NCI-H128 (cell line): ENCODE data around the gene GCNT3.

Source experiments
- DNase-seq: peaks from one replicate; lab custom pipeline; 2025; ENCODE audit not compliant: unreplicated experiment; lab: John Stamatoyannopoulos, UW

The GCNT3 gene

GRCh38 chr15:59611276-59612260 is at the start of gene GCNT3:
TSS of gene GCNT3 (plus strand) at chr15:59611783. CDS start at chr15:59618239, 6,456 bp downstream.
- no peak for DNase-seq

- no peak for DNase-seq
Observed at GRCh38 chr15:59562448-59563186, 49.0 kb upstream of the GCNT3 start.

- DNase-seq, result no peak
Observed at GRCh38 chr15:59565299-59565698, 46.3 kb upstream of the GCNT3 start.

GRCh38 chr15:59567324-59567723 is 44.3 kb upstream of the GCNT3 start:
- DNase-seq, result no peak

- DNase-seq, result no peak
Observed at GRCh38 chr15:59569477-59569876, 42.1 kb upstream of the GCNT3 start.

GRCh38 chr15:59570315-59570714 is 41.3 kb upstream of the GCNT3 start:
- DNase-seq, result no peak

- no peak for DNase-seq
Observed at GRCh38 chr15:59571606-59572005, 40.0 kb upstream of the GCNT3 start.

GRCh38 chr15:59583088-59583487 is 28.5 kb upstream of the GCNT3 start:
- DNase-seq, result no peak

GRCh38 chr15:59587085-59587826 is 24.3 kb upstream of the GCNT3 start:
- DNase-seq, result no peak

GRCh38 chr15:59590027-59590426 is 21.6 kb upstream of the GCNT3 start:
- DNase-seq, result no peak

- no peak for DNase-seq
Observed at GRCh38 chr15:59591356-59591755, 20.2 kb upstream of the GCNT3 start.

- DNase-seq, result no peak
Observed at GRCh38 chr15:59594493-59594942, 17.1 kb upstream of the GCNT3 start.

GRCh38 chr15:59594991-59595390 is 16.6 kb upstream of the GCNT3 start:
- no peak for DNase-seq

GRCh38 chr15:59595434-59595915 is 16.1 kb upstream of the GCNT3 start:
- DNase-seq, result no peak

- no peak for DNase-seq
Observed at GRCh38 chr15:59596640-59597039, 14.9 kb upstream of the GCNT3 start.

GRCh38 chr15:59598461-59598860 is 13.1 kb upstream of the GCNT3 start:
- no peak for DNase-seq

GRCh38 chr15:59605994-59606393 is 5.6 kb upstream of the GCNT3 start:
- DNase-seq, result no peak

- no peak for DNase-seq
Observed at GRCh38 chr15:59609730-59610712, 1.6 kb upstream of the GCNT3 start.

- no peak for DNase-seq
Observed at GRCh38 chr15:59614153-59614552, 2.6 kb downstream of the GCNT3 start.

GRCh38 chr15:59615661-59616060 is 4.1 kb downstream of the GCNT3 start:
- DNase-seq, result no peak
